Measurements from ENCODE around the gene TFAP2D.
A peak's percentile ranks its signal among the peaks of the same experiment; 100 is the strongest.

The TFAP2D gene

GRCh38 chr6:50821441-50822077, 108.2 kb downstream of the TFAP2D start:
- no peaks in the 10 kb centered on the region for H3K9me3 ChIP-seq (ENCODE audit: control insufficient read depth, insufficient read depth, low read length)
- H3K27me3 ChIP-seq (ENCODE audit: control insufficient read depth, insufficient read depth, low read length), result peaks cover 99% of the 10 kb centered on the region
- peaks cover 30% of the 10 kb centered on the region for H3K4me1 ChIP-seq (ENCODE audit: control insufficient read depth, insufficient read depth, low read length)
- H3K9ac ChIP-seq (ENCODE audit: low read depth, low read length), result no peak overlapping the region
- no peak overlapping the region for H3K4me3 ChIP-seq (ENCODE audit: low read depth, low read length)
- no peaks in the 10 kb centered on the region for H3K36me3 ChIP-seq (ENCODE audit: control insufficient read depth, insufficient read depth, low read length)

GRCh38 chr6:50822078-50822476, 108.8 kb downstream of the TFAP2D start:
- Histone ChIP-seq H3K4me1 (ENCODE audit: control insufficient read depth, insufficient read depth, low read length) (peaks cover 30% of the 10 kb centered on the region), H3K9me3 (ENCODE audit: control insufficient read depth, insufficient read depth, low read length) (no peaks in the 10 kb centered on the region), H3K27me3 (ENCODE audit: control insufficient read depth, insufficient read depth, low read length) (peaks cover 99% of the 10 kb centered on the region), H3K36me3 (ENCODE audit: control insufficient read depth, insufficient read depth, low read length) (no peaks in the 10 kb centered on the region), H3K4me3 (ENCODE audit: low read depth, low read length) (peak overlapping the region; percentile 19), H3K9ac (ENCODE audit: low read depth, low read length) (no peak overlapping the region)
